ENCODE results near the gene ADI1.
"Not testable (repeated sequence)": the region's sequence is repeated elsewhere in the genome, so short reads cannot be mapped to it uniquely, and the experiment has no call there.

ADI1 gene

DNA sequence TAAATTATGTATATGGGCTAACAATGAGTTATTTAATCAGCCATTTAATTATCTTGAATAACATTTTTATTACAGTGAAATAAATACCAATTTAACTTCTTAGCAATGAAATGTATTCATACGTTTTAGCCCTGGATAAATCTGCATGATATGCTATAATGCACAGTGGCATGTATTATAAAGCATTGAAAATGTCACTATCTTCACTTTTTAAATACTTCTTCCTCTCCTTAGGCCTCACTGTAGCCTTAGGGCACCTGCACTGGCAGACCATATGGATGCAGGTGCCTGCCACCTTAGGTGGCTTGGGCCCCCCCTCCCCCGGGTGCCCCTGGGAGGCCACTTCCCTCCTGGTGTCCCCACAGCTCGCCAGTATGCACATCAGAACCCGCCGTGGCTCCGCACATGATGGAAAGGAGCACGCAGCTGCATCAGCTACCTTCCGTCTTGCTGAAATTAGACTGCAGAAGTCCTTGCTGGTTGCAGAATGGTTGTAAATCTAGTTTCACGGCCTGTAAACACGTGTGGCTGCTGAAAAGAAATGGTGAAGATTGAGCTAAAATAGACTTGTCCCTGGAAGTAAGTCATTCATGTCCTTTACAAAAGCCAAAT, 56.7 kb downstream of the ADI1 start:
- no peak for DNase-seq (ENCODE audit: low read depth)

DNA sequence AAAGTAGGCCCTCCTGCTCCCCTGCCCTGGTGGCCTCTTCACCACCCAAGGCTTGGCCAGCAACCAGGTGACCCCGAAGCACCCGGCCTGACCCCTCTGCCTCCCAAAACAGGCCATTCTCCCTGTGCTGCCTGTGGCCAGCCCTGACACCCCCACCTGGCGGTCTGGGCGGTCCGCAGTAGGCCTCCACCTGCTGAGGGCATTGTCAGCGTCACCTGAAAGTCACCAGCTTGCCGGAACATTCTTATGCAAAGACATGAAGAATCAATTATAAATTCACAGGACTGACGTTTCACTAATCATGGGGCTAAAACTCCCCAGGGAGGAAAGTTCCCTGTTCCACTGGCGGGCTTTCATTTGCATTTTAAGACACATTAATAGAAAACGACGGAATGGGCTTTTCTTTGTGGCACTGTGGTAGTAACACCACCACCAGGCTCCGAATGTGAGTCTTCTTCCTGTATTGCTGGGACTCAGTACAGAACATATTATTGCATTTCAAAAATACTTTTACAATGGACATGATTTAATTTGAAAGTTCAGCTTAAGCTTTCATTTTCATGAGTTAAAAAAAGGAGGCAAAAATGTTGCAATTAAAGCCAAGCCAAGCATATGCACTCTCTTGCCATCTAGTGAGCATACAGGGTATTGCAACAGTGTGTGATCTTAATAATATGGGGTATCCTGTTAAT, 57.4 kb downstream of the ADI1 start:
- DNase-seq (ENCODE audit: low read depth), result peak; percentile 32

DNA sequence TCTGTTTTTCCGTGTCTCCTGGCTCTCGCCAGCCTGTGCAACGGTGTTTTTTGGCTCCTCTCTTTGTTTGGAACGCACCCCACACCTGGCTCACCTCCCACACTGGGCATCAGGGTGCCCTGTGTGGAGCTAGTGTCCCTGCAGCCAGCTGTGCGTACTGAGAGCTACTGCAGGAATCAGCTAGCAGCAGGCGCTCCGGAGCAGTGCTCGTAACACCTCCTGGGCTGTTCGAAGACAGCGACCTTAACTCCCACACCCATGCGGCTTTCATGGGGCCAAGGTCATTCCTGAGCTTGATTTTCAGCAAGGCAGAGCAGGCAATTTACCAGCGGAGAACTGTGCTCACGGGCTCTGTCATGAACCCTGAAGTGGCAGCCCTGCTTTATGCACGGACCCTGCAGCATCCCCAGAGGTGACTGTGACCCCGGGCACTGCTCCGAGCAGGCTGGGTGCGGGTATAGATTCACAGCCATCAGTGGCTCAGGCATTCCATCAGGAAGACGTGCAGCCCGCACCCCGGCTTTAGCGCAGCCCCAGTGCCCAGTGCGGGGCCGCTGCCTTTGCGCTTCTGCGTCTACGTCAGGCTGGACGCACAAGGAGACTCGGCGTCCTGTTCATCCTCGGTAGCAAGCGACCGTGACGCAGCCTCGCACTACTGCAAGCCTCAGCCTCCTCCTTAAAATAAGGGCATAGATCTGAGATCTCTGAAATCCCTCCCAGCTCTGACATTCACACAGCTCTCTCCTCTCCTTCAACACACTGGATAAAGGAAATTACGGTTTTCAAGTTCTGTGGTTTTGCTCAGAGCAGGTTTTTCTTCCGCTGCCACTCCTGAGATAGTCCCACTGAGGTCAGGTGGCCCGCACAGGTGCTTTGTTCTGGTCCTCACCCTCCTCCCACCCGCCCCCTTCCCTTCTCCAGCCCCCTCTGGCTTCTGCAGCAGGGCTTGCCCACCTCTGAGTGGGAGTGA, 58.2 kb downstream of the ADI1 start:
- no peak for DNase-seq (ENCODE audit: low read depth)

DNA sequence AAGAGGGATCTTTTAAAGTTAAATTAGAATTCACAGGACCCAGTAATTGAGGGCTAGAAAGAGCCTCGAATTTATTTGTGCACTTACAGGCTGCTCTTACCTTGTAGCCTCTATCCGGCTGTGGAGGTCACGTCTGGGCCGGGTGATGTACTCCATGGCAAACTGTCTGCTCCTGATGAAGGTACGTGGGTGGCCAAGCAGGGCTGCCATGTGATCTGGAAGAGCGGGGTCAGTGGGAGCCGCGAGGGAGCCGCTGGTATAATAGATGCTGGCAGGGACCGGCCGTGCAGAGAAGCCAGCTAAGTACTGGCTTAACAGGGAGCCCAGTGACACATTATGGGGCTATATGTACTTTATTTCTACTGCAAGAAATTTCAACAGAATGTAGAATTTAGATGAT, 59.2 kb downstream of the ADI1 start:
- DNase-seq (ENCODE audit: low read depth), result no peak

DNA sequence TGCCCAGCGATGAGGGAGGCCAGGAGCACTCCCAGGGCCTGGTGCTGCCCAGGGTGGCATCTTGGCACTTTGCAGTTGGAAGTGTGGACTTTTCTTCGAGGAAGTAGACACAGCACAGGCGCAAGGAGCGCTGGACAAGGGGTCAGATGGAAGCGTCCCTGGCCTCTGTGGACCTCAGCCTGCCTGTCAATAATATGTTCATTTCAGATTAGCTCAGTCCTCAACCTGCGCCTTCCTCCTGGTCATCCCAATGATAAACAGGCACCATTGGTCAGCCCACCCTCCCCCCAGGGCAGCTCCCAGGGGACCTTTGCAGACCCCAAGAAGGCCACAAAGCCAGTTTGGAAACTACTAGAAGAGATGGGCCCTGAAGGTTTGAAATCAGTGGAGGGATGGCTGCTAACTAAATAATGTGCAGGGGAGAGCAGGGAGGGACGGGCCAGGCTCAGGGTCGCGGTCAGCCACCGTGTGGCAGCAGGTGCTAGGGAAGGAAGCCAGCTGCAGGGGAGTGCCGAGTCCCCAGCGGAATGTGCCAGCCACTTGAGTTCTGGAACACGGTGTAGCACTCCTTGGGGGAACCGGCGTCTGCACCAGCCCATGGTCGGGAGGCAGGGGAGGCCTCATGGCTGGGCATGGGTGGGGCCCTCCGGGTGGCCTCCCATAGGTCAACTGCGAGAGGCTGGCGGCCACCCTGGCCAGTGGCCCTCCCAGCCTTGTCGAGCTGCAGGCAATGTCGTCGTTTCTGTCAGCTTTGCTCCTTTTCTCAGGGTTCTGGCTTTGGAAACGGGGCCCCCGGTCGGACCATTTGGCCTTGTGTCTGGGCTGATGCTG, 59.9 kb downstream of the ADI1 start:
- no peak for DNase-seq (ENCODE audit: low read depth)

DNA sequence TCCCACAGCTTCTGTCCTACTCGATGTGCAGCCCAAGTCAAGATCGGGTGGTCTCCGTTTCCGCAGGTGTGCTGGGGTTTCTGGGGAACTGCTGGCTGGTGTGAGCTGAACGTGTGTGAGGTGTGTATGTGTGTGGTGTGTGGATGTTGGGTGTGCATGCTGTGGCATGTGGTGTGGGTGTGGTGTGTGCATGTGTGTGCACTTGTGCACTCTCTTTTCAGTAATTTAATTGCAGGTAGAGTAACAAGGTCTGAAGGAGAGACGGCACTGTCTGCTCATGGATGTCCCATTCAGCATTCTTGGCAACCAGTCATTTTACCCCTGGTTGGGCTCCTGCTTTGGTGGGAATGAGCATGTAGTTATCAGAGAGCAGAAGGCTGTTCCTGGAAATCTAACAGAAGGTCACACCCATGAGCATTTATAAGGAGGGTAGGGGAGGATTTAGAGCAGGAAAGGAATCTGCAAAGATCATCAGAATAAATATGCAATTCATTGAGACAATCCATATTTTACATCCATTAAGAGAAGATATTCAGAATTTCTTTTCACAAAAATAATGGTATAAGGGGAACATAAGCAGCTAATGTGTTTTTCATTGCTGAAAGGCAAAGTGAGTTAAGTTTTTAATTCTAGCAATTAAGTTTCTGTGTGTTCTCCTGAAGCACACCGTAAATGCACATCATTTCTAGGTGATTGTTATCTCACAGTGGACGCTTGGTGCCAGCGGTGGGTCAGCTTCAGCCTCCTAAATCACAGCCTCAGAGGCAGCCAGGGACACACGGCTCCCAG, 60.7 kb downstream of the ADI1 start:
- no peak for DNase-seq (ENCODE audit: low read depth)

DNA sequence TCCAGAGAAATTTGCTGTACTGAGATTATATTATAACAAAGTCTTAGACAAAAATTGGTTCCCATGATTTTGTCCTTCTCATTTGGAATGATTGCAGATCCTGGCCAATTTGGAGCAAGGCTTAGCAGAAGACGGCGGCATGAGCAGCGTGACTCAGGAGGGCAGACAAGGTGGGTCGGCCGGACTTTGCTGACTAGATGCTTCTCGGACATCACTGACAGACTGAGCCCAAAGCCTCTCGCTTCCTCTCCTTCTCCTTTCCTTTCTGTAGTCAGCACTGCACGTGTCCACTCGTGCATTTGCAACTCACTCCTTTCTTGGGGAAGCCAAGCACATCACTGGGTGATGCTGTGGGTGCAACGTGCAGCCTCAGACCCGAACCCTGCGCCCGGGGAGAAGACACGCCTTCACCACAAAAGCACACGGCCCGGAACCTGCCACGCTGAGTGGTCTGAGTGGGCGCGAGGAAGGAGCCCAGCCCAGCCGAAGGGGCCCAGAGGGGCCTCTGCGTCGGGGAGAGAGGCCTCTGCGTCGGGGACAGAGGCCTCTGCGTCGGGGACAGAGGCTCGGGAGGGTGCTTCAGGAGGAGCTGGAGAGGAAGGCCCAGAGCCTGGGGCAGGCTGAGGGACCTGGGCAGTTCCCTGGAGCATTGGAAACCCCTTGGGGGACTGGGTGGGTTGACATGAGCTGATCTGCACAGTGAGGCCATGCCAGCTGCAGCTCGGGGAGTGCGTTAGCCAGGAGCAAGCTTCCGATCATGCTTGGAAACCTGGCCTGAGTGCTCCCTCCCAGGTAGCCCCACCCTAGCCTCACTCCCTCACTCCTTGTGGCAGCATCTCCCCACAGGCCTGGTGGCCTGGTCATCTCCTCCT, 61.6 kb downstream of the ADI1 start:
- no peak for DNase-seq (ENCODE audit: low read depth)

DNA sequence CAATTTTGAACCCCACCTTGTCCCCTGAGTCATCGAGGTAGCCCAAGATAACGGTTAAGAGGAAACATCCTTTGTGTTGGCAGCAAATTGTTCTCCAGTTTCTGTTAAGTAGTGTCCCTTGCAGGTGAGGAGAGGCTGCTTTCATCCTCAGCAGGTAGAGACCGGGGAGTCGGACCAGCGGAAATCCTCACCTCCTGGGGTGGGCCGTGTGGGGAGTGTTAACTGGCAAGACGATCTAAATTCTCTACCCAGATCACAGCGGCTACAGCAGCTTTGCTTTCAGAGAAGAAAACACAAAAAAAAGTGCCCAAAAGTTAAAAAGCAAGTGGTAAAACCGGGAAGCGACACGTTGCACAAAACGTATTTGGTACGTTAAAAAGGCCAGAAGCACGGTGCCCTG, 63.2 kb downstream of the ADI1 start:
- DNase-seq (ENCODE audit: low read depth), result no peak

DNA sequence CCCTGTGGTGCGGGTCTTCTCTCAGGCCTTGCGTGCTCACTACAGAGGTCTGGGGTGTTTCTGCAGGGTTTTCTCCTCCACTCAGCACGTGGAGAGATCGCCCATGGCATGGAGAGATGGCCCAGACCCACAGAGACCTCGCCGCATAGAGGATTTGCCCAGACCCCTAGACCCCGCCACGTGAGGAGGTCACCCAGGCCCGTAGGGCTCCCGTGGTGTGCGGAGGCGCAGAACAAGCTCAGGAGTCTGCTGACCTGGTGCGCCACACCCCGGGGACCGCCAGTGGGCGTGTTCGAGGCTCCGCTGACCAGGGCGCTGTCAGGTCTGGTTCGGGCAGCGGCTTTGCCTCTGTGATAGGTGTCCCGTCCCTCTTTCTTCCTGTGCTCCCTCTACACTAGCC, 64.5 kb downstream of the ADI1 start:
- no peak for DNase-seq (ENCODE audit: low read depth)

DNA sequence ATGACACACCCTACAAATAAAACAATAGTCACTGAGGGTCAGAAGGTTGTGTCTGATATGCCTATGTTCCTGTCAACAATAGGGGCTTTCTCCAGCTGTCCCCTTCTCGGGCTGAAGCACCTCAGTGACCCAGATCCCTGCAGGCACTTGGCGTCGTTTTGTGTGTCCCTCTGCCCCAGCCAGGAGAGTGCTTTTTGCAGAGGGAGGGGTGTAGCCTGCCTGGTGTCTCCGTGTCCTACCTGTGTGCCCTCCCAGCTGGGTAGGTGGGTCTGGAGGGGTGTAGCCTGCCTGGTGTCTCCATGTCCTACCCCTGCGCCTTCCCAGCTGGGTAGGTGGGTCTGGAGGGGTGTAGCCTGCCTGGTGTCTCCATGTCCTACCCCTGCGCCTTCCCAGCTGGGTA, 65.3 kb downstream of the ADI1 start:
- DNase-seq (ENCODE audit: low read depth), result not testable (repeated sequence)

DNA sequence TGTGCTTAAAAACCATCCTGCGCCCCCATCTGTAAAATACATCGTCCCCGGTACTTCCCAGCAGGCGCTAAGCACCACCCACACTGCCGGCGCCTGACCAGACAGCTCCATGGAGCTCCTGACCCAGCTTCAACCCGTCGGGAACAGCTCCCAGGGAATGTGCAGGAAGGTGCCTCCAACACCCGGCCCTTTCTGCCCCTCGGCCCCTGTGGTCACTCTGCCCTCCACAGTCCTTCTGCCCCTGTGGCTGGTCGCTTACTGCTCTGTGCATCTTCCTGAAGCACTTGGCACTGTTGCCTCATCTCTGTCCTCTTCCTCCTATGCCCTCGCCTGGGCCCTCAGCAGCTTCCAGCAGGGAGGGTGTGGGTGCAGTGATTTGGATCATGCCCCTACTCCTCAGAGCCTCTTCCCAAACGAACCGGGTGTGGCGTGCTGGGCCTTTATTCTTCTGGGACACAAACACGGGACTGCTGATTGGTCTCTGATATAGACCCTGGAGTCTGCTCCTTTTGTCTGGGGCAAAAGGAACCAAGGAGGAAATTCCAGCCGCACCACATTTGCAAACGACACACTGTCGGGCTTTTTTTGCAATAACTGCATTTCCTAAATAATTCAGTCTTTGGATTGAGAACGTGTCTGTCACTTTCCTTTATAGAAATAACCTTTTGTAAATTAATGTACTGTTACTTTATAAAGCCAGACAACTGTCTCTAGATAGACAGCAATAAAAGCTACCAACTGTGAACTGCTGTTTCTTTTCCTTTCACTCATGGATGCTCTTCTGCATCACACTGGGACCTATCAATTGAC, 65.9 kb downstream of the ADI1 start:
- DNase-seq (ENCODE audit: low read depth), result no peak

DNA sequence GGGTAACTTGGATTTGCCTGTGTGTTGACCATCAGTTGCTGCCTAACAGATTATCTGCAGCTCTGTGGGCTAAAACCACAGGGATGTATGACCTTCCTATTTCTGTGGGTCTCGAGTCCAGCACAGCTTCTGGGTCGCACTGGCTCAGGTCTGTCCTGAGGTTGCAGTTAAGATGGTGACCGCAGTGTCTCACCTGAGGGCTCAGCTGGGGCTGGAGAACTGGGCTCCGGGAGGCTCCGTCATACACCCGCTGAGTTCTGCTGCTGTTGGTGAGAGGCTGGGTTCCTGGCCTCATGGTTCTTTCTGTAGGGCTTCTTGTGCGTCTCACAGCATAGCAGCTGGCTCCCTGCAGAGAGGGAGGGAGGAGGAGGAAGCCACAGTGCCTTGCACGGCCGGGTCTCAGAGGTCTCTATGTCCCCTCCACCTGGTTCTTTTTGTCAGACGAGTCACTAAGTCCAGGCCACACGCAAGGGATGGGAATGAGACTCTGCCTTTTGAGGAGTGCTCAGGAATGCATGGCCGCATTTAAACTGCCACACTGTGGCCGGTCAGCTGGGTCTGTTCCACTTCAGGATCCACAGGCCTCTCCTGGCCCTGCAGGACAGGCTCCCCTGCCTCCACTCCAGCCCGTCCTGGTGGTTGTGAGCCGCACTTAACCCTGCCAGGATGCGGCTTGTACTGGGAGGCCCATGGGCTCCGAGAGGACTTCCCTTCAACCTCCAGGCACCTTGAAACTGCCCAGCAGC, 67.2 kb downstream of the ADI1 start:
- no peak for DNase-seq (ENCODE audit: low read depth)

DNA sequence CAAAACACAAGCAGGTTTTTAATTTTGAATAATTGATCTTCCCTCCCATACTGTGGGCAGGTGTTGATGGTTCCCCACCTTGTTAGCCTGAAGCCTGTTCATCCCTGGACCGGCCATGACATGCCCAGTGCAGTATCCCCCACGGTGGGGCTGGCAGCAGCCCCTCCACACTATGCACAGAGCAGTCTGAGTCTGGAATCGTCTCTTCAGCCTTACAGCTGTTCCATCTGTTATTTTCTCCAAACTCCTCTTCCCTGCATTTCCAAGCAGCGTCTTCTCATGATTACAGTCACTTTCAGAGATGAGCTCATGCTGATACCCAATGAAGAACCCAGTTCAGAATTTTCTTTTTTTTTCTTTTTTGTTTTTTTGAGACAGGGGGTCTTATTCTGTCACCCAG, 68.2 kb downstream of the ADI1 start:
- no peak for DNase-seq (ENCODE audit: low read depth)

DNA sequence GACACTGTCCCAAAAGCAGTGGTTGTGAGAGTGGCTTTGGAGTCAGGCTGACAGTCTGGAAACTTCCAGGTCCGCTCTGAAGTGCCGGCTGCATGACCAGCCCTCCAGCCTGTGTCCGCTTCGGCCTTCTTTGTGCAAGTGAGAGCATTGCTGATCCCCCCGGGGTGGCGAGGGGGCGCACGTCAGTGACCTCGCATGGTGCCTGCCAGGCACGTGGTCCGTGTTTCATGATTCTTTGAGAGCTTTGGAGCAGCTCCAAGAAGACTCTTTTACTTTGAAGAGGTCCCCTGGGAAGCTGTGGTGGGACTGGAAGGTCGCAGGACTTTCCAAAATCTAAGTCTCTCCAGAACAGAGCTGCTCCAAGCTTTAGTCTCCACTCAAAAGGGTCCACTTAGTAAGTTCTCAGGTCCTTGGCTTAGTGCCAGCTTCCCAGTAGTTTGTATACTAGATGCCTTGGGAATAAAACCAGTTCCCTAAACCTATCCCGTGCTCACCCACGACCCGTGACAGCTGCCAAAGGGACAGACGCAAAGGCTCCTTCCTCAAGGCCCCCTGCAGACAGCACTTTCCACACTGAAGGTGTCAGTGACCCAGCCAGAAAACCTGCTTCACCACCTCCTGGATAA, 68.8 kb downstream of the ADI1 start:
- DNase-seq (ENCODE audit: low read depth), result no peak

DNA sequence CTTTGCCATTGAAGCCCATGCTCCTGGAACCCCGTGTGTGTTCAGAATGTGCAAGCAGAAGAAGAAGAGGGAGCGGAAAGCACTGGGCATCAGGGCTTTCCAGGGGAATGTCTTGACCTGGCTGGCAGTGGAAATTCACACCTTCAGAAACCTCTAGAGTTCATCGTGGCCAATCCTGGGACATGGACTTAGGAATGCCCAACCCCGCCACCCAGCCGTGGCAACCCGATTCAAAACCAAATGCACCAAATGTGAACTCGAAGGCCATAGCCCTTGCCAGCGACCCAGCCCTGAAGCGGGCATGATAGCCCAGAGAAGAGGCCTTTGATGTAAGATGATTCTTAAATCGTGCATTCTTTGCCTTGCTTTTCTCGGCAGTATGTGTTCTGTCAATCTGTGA, 69.4 kb downstream of the ADI1 start:
- DNase-seq (ENCODE audit: low read depth), result no peak

DNA sequence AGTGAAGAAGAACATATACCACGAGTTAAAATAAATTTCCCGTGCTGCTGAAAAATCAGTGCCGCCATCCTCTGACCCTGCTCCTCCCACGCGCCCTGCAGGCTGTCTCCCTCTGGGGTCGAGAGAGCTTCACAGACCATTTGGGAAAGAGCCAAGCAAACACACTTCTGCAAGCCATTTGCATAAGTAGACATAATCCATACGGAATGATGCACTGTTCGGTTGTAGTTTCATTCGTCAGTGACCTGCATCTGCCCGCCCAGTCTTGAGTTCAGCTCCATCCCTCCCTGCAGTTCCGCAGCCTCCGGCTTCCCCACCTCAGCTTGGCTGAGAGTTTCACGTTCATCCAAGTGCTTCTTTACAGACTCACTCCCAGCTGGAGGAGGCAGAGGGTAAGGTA, 70.2 kb downstream of the ADI1 start:
- no peak for DNase-seq (ENCODE audit: low read depth)

DNA sequence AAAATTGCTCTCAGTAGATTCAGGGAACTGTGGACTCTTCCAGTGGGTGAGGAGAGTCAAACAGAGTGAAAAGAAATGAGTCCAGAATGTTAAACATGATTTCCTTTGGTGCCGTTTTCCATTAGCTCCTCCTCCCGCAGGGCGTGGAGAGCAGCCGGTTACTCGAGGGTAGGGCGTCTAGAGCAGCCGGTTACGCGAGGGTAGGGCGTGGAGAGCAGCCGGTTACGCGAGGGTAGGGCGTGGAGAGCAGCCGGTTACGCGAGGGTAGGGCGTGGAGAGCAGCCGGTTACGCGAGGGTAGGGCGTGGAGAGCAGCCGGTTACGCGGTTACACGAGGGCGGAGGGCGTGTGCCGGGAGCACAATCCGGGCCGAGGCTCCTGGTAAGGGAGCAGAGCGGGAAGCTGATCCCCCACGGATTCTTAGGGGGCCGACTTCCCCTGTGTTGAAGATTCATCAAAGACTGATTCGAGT, 70.9 kb downstream of the ADI1 start:
- DNase-seq (ENCODE audit: low read depth), result not testable (repeated sequence)

DNA sequence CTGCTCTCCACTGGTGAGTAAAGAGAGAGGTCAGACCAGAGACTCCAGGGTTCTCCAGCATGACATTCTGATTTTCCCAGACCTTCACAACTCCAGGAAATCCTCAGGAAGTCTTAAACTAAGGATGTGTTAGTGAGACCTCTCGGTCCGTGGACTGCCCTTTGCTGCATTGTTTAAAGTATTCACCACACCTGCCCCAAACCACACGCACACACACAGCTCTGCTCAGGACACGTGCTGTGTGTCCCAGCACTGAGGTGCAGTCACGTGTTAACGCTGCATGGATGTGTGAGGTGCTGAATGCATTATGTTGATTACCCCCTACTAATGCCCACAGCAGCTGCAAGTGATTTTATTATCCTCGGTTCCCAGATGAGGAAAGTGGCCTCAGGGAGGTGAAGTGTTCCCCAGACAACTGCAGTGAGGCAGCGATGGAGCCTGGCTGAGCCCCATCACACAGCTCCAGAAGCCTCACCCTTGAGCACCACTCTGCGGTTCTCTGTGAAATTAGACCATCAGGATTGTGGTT, 71.5 kb downstream of the ADI1 start:
- no peak for DNase-seq (ENCODE audit: low read depth)
